Measurements from ENCODE around the gene ZNF189. TPM values are rescaled to one million over a fixed set of nuclear protein-coding genes. Genes with fewer than 3 reads are reported as not detected.

The ZNF189 gene
- polyA plus RNA-seq, 1 donor (not counting 4 experiments of a cell fraction or from before 2014, with no cell fraction given): 8.7 TPM

DNA sequence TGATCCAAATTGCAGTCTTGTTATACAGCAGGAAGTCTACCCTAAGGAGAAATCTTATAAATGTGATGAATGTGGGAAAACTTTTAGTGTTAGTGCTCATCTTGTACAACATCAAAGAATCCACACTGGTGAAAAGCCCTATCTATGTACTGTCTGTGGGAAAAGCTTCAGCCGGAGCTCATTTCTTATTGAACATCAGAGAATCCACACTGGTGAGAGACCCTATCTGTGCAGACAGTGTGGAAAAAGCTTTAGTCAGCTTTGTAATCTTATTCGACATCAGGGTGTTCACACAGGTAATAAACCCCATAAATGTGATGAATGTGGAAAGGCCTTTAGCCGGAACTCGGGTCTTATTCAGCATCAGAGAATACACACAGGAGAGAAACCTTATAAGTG is 10.4 kb downstream of the ZNF189 start:
- TF ChIP-seq EZH2 (IDR thresholded peaks at IDR 0.05; ENCODE audit: low read length) (no peak), CTCF (optimal IDR thresholded peaks at IDR 0.05 in 1 of 3, IDR thresholded peaks at IDR 0.05 in 1 of 3, conservative IDR thresholded peaks at IDR 0.05 in 1 of 3; ENCODE audit: extremely low read depth in 1 of 3, insufficient read depth in 2 of 3, low read length in 3 of 3) (no peak)
- Histone ChIP-seq H3K27ac (ENCODE audit: control insufficient read depth, insufficient read depth, low read length) (no peak overlapping the region), H3K79me2 (ENCODE audit: control insufficient read depth, insufficient read depth, low read length) (no peaks in the 10 kb centered on the region), H2AFZ (ENCODE audit: control insufficient read depth, low read length) (no peak overlapping the region), H3K9me1 (ENCODE audit: control insufficient read depth, extremely low read depth, insufficient read depth, low read length) (no peaks in the 10 kb centered on the region), H4K20me1 (ENCODE audit: control insufficient read depth, extremely low read depth, insufficient read depth, low read length) (no peaks in the 10 kb centered on the region), H3K4me1 (ENCODE audit: control insufficient read depth, extremely low read depth, insufficient read depth, low read length) (no peaks in the 10 kb centered on the region), H3K4me2 (ENCODE audit: control insufficient read depth, extremely low read depth, insufficient read depth, low read depth, low read length) (no peak overlapping the region), H3K4me3 (ENCODE audit: control insufficient read depth in 2 of 3, extremely low read depth in 1 of 3, insufficient read depth in 2 of 3, low read depth in 1 of 3, low read length in 3 of 3) (no peak overlapping the region), H3K9ac (ENCODE audit: control insufficient read depth, extremely low read depth, insufficient read depth, low read length) (no peak overlapping the region), H3K9me3 (ENCODE audit: control insufficient read depth, low read depth, low read length) (peaks cover 30% of the 10 kb centered on the region), H3K27me3 (ENCODE audit: control insufficient read depth, extremely low read depth, insufficient read depth, low read length) (no peaks in the 10 kb centered on the region), H3K36me3 (ENCODE audit: control insufficient read depth in 2 of 2, extremely low read depth in 1 of 2, insufficient read depth in 2 of 2, low read length in 2 of 2) (peaks cover 17 to 26% of the 10 kb centered on the region in 2 experiments)
- FAIRE-seq (no peak), DNase-seq (ENCODE audit: low read depth, low spot score) (no peak)
- dilution Hi-C loops (cut with MboI; ENCODE audit: extremely low pct_ligation_motif_present, low sequenced_read_pairs): no loop called here

DNA sequence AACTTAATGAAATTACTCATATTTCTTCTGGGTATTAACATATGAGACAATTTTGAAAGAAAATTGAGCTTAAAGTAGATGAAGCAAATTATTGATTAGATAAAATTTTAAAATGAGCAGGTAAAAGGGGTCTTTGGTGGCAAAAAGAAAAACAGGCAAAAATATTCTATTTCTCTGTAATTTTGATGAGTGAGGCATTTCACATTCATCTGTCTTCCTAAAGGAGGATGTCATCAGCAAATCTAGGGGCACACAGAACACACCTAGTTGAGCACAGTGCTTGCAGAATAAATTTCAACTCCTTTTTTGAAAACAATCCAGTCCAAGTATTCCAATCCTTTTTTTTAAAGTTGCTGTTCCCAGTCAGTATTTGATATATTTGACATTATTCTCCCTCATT is 16.2 kb downstream of the ZNF189 start:
- H3K4me1 ChIP-seq (ENCODE audit: control insufficient read depth, extremely low read depth, insufficient read depth, low read length): no peaks in the 10 kb centered on the region
- H3K27me3 ChIP-seq (ENCODE audit: control insufficient read depth, extremely low read depth, insufficient read depth, low read length): no peaks in the 10 kb centered on the region
- TF ChIP-seq EZH2 (IDR thresholded peaks at IDR 0.05; ENCODE audit: low read length): no peak
- TF ChIP-seq CTCF (optimal IDR thresholded peaks at IDR 0.05 in 1 of 3, IDR thresholded peaks at IDR 0.05 in 1 of 3, conservative IDR thresholded peaks at IDR 0.05 in 1 of 3; ENCODE audit: extremely low read depth in 1 of 3, insufficient read depth in 2 of 3, low read length in 3 of 3): no peak
- H3K9me1 ChIP-seq (ENCODE audit: control insufficient read depth, extremely low read depth, insufficient read depth, low read length): no peaks in the 10 kb centered on the region
- FAIRE-seq (no peak), DNase-seq (ENCODE audit: low read depth, low spot score) (no peak)
- no peak overlapping the region for H3K9ac ChIP-seq (ENCODE audit: control insufficient read depth, extremely low read depth, insufficient read depth, low read length)
- no peak overlapping the region for H3K4me2 ChIP-seq (ENCODE audit: control insufficient read depth, extremely low read depth, insufficient read depth, low read depth, low read length)
- no peak overlapping the region for H3K27ac ChIP-seq (ENCODE audit: control insufficient read depth, insufficient read depth, low read length)
- no peak overlapping the region for H2AFZ ChIP-seq (ENCODE audit: control insufficient read depth, low read length)
- no peak overlapping the region for H3K4me3 ChIP-seq (ENCODE audit: control insufficient read depth in 2 of 3, extremely low read depth in 1 of 3, insufficient read depth in 2 of 3, low read depth in 1 of 3, low read length in 3 of 3)
- H3K36me3 ChIP-seq (ENCODE audit: control insufficient read depth in 2 of 2, extremely low read depth in 1 of 2, insufficient read depth in 2 of 2, low read length in 2 of 2): no peaks in the 10 kb centered on the region
- no peaks in the 10 kb centered on the region for H4K20me1 ChIP-seq (ENCODE audit: control insufficient read depth, extremely low read depth, insufficient read depth, low read length)
- peaks cover 2% of the 10 kb centered on the region for H3K9me3 ChIP-seq (ENCODE audit: control insufficient read depth, low read depth, low read length)
- dilution Hi-C loops (cut with MboI; ENCODE audit: extremely low pct_ligation_motif_present, low sequenced_read_pairs): no loop called here
- no peaks in the 10 kb centered on the region for H3K79me2 ChIP-seq (ENCODE audit: control insufficient read depth, insufficient read depth, low read length)
